G401.6 (cell line): ENCODE measurements around the gene DONSON.

Experiments
- FAIRE-seq: peaks from 2 replicates; lab custom pipeline; 2012; peaks lifted over from hg19 to GRCh38; lab: Jason Lieb, UNC

DONSON gene

DNA sequence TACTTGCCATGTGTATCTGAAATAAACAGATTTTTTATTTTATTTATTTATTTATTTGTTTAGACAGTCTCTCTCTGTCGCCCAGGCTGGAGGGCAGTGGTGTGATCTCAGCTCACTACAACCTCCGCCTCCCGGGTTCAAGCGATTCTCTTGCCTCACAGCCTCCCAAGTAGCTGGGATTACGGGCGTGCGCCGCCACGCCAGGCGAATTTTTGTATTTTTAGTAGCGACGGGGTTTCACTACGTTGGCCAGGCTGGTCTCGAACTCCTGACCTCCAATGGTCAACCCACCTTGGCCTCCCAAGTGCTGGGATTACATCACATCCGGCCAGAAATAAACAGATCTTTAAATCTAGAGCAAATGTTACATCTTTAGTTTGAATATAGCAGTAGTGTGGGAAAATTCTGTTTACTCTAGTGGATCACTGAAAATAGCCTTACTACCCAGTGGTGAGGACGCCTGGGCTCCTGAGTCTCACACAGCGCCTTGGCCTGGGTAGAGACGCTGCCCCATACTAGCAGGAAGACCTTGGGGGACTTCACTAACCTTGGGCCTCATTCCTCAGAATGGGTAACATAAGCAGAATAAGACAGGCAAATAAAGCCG lies 47.3 kb downstream of the DONSON start:
- no peak for FAIRE-seq

DNA sequence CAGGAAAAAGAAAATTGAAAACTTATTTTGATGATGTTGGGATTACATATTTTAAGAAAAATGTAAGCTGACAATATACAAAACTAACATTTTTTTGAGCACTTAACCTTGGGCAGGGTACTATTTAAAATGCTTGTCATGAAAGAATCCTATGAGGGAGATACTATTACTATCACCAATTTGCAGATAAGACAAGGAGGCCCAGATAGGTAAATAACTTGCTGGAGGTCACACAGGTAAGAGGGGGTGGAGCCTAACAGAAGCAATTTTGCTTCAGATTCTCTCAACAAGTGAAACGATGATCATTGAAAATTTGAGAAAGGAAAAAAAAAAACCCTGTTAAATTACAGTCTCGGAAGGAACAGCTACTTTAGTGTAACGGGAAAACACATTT lies 47.8 kb downstream of the DONSON start:
- no peak for FAIRE-seq

DNA sequence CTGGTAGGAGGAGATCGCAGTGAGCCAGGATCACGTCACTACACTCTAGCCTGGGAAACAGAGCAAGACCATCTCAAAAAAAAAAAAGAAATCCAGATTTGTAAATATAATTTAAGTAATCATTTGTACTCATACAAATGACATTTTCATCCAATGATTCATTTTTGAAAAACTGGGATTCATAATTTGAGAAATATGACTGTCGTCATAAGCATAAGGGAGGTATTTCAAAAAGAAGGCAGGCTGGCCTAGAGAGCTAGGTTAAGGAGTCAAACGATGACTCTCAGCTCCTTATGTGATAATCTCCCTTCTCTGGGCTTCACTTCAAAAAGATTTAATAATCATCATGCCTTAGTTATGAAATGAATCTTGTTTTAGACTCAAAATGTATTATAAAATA lies 48.9 kb downstream of the DONSON start:
- FAIRE-seq, result no peak

DNA sequence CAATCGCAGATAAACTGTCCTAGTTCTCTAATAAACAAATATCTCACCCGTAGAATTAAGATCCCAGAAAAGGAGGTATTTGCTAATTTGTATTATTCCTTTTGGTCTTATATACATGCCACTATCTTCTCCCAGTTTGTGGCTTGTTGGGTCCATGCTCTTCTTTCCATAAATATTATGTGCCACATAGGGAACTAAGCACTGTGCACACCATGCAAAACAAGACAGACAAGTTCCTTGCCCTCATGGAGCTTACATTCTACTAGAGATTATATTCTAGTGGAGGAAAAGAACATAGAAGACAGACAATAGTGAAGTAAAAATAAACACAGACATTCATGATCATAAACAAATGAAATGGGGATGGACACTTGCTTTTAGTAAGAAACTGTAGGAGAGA lies 51.3 kb downstream of the DONSON start:
- FAIRE-seq, result no peak

DNA sequence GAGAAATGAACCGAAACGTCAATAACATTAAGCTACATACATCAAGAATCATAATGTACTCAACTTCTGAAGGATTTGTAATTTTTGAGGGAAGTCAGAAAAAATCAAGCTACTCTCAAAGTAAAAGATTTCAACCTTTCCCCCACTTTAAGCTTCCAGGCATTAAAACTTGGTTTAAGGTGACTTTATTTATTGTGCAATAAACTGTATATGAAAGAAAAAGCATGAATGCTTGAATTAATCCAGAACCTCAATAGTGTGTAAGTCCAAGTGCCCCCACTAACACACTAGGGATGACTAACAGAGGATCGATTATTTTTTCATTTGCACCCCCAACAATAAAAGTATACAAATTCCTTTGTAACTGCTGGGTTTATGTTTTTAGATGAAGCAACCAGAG lies 57.5 kb downstream of the DONSON start:
- no peak for FAIRE-seq
